Measurements from ENCODE around the gene APCDD1L.
"Not testable (repeated sequence)": the region's sequence is repeated elsewhere in the genome, so short reads cannot be mapped to it uniquely, and the experiment has no call there.

APCDD1L gene

GRCh38 chr20:58513580-58514285 lies 1.5 kb downstream of the APCDD1L start:
- DNase-seq = no peak

GRCh38 chr20:58512808-58513552 lies 2.2 kb downstream of the APCDD1L start:
- no peak for DNase-seq

- DNase-seq = no peak
Measured at GRCh38 chr20:58511861-58512260, 3.3 kb downstream of the APCDD1L start.

GRCh38 chr20:58511364-58511763 lies 3.8 kb downstream of the APCDD1L start:
- DNase-seq = no peak

- DNase-seq = no peak
Measured at GRCh38 chr20:58510921-58511320, 4.3 kb downstream of the APCDD1L start.

GRCh38 chr20:58508762-58509395 lies 6.3 kb downstream of the APCDD1L start:
- DNase-seq = no peak

- not testable (repeated sequence) for DNase-seq
Measured at GRCh38 chr20:58506999-58507398, 8.2 kb downstream of the APCDD1L start.

GRCh38 chr20:58504566-58504965 lies 10.6 kb downstream of the APCDD1L start:
- no peak for DNase-seq

- DNase-seq = no peak
Measured at GRCh38 chr20:58503668-58504067, 11.5 kb downstream of the APCDD1L start.

GRCh38 chr20:58500256-58500655 lies 14.9 kb downstream of the APCDD1L start:
- no peak for DNase-seq

GRCh38 chr20:58498470-58499068 lies 16.6 kb downstream of the APCDD1L start:
- DNase-seq = no peak

- DNase-seq = no peak
Measured at GRCh38 chr20:58497724-58498469, 17.3 kb downstream of the APCDD1L start.

- DNase-seq = no peak
Measured at GRCh38 chr20:58497076-58497641, 18.0 kb downstream of the APCDD1L start.

GRCh38 chr20:58496429-58496769 lies 18.8 kb downstream of the APCDD1L start:
- DNase-seq = no peak

- DNase-seq = no peak
Measured at GRCh38 chr20:58495623-58496428, 19.4 kb downstream of the APCDD1L start.

- no peak for DNase-seq
Measured at GRCh38 chr20:58494923-58495622, 20.1 kb downstream of the APCDD1L start.

GRCh38 chr20:58492795-58493524 lies 22.2 kb downstream of the APCDD1L start:
- DNase-seq = no peak

GRCh38 chr20:58492074-58492718 lies 23.0 kb downstream of the APCDD1L start:
- no peak for DNase-seq

- DNase-seq = no peak
Measured at GRCh38 chr20:58486207-58486606, 29.0 kb downstream of the APCDD1L start.

- DNase-seq = no peak
Measured at GRCh38 chr20:58485393-58485792, 29.8 kb downstream of the APCDD1L start.
